HepG2 (cell line): ENCODE results near the gene PCYT2. TPM values are rescaled to one million over a fixed set of nuclear protein-coding genes. Genes with fewer than 3 reads are reported as not detected.
A peak's percentile ranks its signal among the peaks of the same experiment; 100 is the strongest.

Experiments used
- GTF2F1 ChIP-seq: fragments of 150-350 bp; IDR thresholded peaks from 2 replicates; pipeline ENCODE4 v1.6.1; 2014; ENCODE audit warnings: low read length
- HMG20B ChIP-seq: conservative IDR thresholded peaks from 2 replicates; pipeline ENCODE4 v1.6.1; 2016; ENCODE audit warnings: missing genetic modification reagents, missing compliant biosample characterization
- HNRNPLL ChIP-seq: fragments of 200-400 bp; formaldehyde crosslinking; IDR thresholded peaks from 2 replicates; pipeline ENCODE4 v1.6.1; 2017; ENCODE audit warnings: mild to moderate bottlenecking, low read depth, low read length; ENCODE audit not compliant: poor library complexity, severe bottlenecking
- HOXA7 ChIP-seq: sonication (generic); formaldehyde crosslinking; IDR thresholded peaks from 2 replicates; pipeline ENCODE4 v1.8.1; 2022; ENCODE audit warnings: mild to moderate bottlenecking, missing genetic modification reagents, moderate library complexity
- MED8 ChIP-seq: sonication (generic); formaldehyde crosslinking; IDR thresholded peaks from 2 replicates; pipeline ENCODE4 v1.8.1; 2023; ENCODE audit warnings: mild to moderate bottlenecking, missing genetic modification reagents; ENCODE audit not compliant: insufficient replicate concordance
- POGZ ChIP-seq: sonication (generic); formaldehyde crosslinking; IDR thresholded peaks from 2 replicates; pipeline ENCODE4 v1.4.0; 2020; ENCODE audit warnings: mild to moderate bottlenecking, missing genetic modification reagents
- SKI ChIP-seq: fragments of 450-650 bp; IDR thresholded peaks from one replicate; pipeline ENCODE4 v1.6.1; 2018; ENCODE audit warnings: mild to moderate bottlenecking; ENCODE audit not compliant: partially characterized antibody
- TMF1 ChIP-seq: sonication (generic); formaldehyde crosslinking; IDR thresholded peaks from 2 replicates; pipeline ENCODE4 v1.8.1; 2022; ENCODE audit warnings: low read depth, missing genetic modification reagents
- ZNF180 ChIP-seq: sonication (generic); formaldehyde crosslinking; IDR thresholded peaks from 2 replicates; pipeline ENCODE4 v1.4.0; 2020; ENCODE audit warnings: low read depth, missing genetic modification reagents, borderline replicate concordance
- ZNF3 ChIP-seq: IDR thresholded peaks from 2 replicates; pipeline ENCODE4 v1.7.0; 2017; ENCODE audit warnings: inconsistent platforms
- ZNF33B ChIP-seq: sonication (generic); formaldehyde crosslinking; IDR thresholded peaks from 2 replicates; pipeline ENCODE4 v1.5.1; 2020; ENCODE audit warnings: mild to moderate bottlenecking, missing genetic modification reagents
- ZNF484 ChIP-seq: sonication (generic); formaldehyde crosslinking; IDR thresholded peaks from 2 replicates; pipeline ENCODE4 v1.5.1; 2020; ENCODE audit warnings: mild to moderate bottlenecking, low read depth, missing genetic modification reagents, borderline replicate concordance
- ZNF766 ChIP-seq: sonication (generic); formaldehyde crosslinking; IDR thresholded peaks from 2 replicates; pipeline ENCODE4 v1.5.0; 2020; ENCODE audit warnings: missing genetic modification reagents, borderline replicate concordance
- polyA plus RNA-seq, 8 experiments: library from polyadenylated mRNA; depleted of rRNA in 3 of 8; stranded (reverse) in 7 of 8; unstranded in 1 of 8; fragments of >200 nt; fragmentation: Illumina TruSeq in 4 of 8; extraction: Trizol in 4 of 8; gene quantifications; 2 replicates each; pipeline versions ENCODE4 v1.2.1 to v1.2.3, GENCODE V29; 2011 to 2016; ENCODE audit warnings: low read depth in 4 of 8, missing spikeins in 1 of 8, mixed read lengths in 1 of 8; ENCODE audit not compliant: insufficient read depth in 1 of 8
- total RNA-seq, 5 experiments: library from RNA; depleted of rRNA; stranded (reverse); fragments of >200 nt; fragmentation: Illumina TruSeq; extraction: Trizol; gene quantifications; 2 replicates each; pipeline ENCODE4 v1.2.3, GENCODE V29; 2016; ENCODE audit warnings: low read depth in 1 of 5
- TF ChIP-seq, protein P1 (sequence below): fragments of 450-650 bp; IDR thresholded peaks from 2 replicates; pipeline ENCODE4 v1.6.1; 2017
- TF ChIP-seq, protein P2 (sequence below): sonication (generic); formaldehyde crosslinking; IDR thresholded peaks from 2 replicates; pipeline ENCODE4 v1.5.0; 2020; ENCODE audit warnings: missing genetic modification reagents
- TF ChIP-seq, protein P3 (sequence below): sonication (generic); formaldehyde crosslinking; IDR thresholded peaks from 2 replicates; pipeline ENCODE4 v1.4.0; 2020; ENCODE audit warnings: missing genetic modification reagents
- TF ChIP-seq, protein P4 (sequence below): sonication (generic); formaldehyde crosslinking; IDR thresholded peaks from 2 replicates; pipeline ENCODE4 v1.5.0; 2020; ENCODE audit warnings: missing genetic modification reagents
- TF ChIP-seq, protein P5 (sequence below): sonication (generic); formaldehyde crosslinking; IDR thresholded peaks from 2 replicates; pipeline ENCODE4 v1.5.0; 2020; ENCODE audit warnings: missing genetic modification reagents

PCYT2 gene
- total and polyA plus RNA-seq, 2 of the 13 experiments (the other 11 are each of a cell fraction or from before 2014, with no cell fraction given) = 147 to 297 TPM

DNA sequence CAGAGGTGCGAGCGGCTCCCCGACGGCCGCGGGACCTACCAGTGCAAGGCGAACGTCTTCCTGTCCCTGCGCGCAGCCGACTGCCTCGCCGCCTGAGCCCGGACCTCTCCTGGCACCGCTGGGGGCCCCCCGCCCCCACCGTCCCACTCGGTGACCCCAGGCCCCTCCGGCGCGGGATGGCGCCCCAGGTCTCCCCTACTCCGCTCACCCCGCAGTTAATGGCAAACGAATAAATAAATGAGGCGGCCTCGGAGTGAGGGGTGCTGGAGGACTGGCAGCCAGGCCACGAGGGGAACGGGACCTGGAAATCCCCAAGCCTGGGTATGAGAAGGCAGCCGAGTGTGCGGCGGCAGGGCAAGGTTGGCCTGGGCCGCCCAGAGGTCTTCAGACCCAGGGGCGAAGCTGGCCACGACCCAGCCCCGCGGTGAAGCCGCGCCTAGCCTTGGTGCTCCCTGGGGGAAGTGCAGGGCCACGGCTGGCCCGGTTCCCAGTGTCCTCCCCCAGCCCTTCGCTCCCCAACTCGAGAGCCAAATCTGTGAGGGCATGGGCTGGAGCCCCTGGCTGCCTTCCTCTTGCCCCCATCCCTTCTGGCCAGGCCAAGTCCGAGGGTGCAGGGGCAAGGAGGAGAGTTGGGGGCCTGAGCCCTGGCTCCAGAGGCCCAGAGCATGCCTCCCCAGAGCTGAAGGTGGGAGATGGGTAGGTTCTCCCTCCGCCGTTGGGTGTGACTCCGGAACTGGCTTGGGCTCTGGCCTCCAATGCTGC is 8.4 kb downstream of the PCYT2 start (continued):
- TF ChIP-seq, protein P1, sequence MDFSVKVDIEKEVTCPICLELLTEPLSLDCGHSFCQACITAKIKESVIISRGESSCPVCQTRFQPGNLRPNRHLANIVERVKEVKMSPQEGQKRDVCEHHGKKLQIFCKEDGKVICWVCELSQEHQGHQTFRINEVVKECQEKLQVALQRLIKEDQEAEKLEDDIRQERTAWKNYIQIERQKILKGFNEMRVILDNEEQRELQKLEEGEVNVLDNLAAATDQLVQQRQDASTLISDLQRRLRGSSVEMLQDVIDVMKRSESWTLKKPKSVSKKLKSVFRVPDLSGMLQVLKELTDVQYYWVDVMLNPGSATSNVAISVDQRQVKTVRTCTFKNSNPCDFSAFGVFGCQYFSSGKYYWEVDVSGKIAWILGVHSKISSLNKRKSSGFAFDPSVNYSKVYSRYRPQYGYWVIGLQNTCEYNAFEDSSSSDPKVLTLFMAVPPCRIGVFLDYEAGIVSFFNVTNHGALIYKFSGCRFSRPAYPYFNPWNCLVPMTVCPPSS = no peak
- TF ChIP-seq ZNF484 (CRISPR knock-in tag) = no peak
- no peak for TF ChIP-seq GTF2F1
- TF ChIP-seq, protein P2, sequence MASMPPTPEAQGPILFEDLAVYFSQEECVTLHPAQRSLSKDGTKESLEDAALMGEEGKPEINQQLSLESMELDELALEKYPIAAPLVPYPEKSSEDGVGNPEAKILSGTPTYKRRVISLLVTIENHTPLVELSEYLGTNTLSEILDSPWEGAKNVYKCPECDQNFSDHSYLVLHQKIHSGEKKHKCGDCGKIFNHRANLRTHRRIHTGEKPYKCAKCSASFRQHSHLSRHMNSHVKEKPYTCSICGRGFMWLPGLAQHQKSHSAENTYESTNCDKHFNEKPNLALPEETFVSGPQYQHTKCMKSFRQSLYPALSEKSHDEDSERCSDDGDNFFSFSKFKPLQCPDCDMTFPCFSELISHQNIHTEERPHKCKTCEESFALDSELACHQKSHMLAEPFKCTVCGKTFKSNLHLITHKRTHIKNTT (CRISPR knock-in tag) = 0 out of 2 replicates have a peak, but pooled peaks have one; percentile 25
- TF ChIP-seq MED8 (CRISPR knock-in tag) = no peak
- no peak for TF ChIP-seq POGZ
- TF ChIP-seq ZNF3 (CRISPR knock-in tag) = no peak
- no peak for TF ChIP-seq SKI
- peak; percentile 15 for TF ChIP-seq HNRNPLL
- no peak for TF ChIP-seq HOXA7 (CRISPR knock-in tag)
- TF ChIP-seq ZNF180 (CRISPR knock-in tag) = no peak
- TF ChIP-seq ZNF766 (CRISPR knock-in tag) = 0 out of 2 replicates have a peak, but pooled peaks have one; percentile 28
- TF ChIP-seq, protein P3, sequence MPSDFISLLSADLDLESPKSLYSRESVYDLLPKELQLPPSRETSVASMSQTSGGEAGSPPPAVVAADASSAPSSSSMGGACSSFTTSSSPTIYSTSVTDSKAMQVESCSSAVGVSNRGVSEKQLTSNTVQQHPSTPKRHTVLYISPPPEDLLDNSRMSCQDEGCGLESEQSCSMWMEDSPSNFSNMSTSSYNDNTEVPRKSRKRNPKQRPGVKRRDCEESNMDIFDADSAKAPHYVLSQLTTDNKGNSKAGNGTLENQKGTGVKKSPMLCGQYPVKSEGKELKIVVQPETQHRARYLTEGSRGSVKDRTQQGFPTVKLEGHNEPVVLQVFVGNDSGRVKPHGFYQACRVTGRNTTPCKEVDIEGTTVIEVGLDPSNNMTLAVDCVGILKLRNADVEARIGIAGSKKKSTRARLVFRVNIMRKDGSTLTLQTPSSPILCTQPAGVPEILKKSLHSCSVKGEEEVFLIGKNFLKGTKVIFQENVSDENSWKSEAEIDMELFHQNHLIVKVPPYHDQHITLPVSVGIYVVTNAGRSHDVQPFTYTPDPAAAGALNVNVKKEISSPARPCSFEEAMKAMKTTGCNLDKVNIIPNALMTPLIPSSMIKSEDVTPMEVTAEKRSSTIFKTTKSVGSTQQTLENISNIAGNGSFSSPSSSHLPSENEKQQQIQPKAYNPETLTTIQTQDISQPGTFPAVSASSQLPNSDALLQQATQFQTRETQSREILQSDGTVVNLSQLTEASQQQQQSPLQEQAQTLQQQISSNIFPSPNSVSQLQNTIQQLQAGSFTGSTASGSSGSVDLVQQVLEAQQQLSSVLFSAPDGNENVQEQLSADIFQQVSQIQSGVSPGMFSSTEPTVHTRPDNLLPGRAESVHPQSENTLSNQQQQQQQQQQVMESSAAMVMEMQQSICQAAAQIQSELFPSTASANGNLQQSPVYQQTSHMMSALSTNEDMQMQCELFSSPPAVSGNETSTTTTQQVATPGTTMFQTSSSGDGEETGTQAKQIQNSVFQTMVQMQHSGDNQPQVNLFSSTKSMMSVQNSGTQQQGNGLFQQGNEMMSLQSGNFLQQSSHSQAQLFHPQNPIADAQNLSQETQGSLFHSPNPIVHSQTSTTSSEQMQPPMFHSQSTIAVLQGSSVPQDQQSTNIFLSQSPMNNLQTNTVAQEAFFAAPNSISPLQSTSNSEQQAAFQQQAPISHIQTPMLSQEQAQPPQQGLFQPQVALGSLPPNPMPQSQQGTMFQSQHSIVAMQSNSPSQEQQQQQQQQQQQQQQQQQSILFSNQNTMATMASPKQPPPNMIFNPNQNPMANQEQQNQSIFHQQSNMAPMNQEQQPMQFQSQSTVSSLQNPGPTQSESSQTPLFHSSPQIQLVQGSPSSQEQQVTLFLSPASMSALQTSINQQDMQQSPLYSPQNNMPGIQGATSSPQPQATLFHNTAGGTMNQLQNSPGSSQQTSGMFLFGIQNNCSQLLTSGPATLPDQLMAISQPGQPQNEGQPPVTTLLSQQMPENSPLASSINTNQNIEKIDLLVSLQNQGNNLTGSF (CRISPR knock-in tag) = no peak
- TF ChIP-seq, protein P4, sequence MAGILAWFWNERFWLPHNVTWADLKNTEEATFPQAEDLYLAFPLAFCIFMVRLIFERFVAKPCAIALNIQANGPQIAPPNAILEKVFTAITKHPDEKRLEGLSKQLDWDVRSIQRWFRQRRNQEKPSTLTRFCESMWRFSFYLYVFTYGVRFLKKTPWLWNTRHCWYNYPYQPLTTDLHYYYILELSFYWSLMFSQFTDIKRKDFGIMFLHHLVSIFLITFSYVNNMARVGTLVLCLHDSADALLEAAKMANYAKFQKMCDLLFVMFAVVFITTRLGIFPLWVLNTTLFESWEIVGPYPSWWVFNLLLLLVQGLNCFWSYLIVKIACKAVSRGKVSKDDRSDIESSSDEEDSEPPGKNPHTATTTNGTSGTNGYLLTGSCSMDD (CRISPR knock-in tag) = no peak
- peak; percentile 47; the same call in 1 of the 2 replicates for TF ChIP-seq ZNF33B (CRISPR knock-in tag)
- peak; percentile 41; the same call in 1 of the 2 replicates for TF ChIP-seq TMF1 (CRISPR knock-in tag)
- TF ChIP-seq HMG20B (CRISPR knock-in tag) = no peak
- TF ChIP-seq, protein P5, sequence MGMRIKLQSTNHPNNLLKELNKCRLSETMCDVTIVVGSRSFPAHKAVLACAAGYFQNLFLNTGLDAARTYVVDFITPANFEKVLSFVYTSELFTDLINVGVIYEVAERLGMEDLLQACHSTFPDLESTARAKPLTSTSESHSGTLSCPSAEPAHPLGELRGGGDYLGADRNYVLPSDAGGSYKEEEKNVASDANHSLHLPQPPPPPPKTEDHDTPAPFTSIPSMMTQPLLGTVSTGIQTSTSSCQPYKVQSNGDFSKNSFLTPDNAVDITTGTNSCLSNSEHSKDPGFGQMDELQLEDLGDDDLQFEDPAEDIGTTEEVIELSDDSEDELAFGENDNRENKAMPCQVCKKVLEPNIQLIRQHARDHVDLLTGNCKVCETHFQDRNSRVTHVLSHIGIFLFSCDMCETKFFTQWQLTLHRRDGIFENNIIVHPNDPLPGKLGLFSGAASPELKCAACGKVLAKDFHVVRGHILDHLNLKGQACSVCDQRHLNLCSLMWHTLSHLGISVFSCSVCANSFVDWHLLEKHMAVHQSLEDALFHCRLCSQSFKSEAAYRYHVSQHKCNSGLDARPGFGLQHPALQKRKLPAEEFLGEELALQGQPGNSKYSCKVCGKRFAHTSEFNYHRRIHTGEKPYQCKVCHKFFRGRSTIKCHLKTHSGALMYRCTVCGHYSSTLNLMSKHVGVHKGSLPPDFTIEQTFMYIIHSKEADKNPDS = no peak
